LHCN-M2 (cell line): ENCODE data around the gene IFNL4. TPM values are rescaled to one million over a fixed set of nuclear protein-coding genes. Genes with fewer than 3 reads are reported as not detected.
"Not testable (repeated sequence)": the region's sequence is repeated elsewhere in the genome, so short reads cannot be mapped to it uniquely, and the experiment has no call there.

Experiments used
- DNase-seq: peaks from one replicate; pipeline ENCODE4 v3.0.0-alpha.2; 2012; ENCODE audit warnings: low read depth
- polyA plus RNA-seq: library from polyadenylated mRNA; unstranded; fragments of >200 nt; gene quantifications from one replicate; pipeline ENCODE4 v1.2.1, GENCODE V29; 2012; ENCODE audit warnings: missing spikeins
- total RNA-seq: library from RNA; depleted of rRNA; stranded (reverse); fragments of >200 nt; gene quantifications from 2 replicates; pipeline ENCODE4 v1.2.3, GENCODE V29; 2014; rRNA removed

Gene IFNL4
- total RNA-seq = not detected in 2 replicates
- not detected for polyA plus RNA-seq

DNA sequence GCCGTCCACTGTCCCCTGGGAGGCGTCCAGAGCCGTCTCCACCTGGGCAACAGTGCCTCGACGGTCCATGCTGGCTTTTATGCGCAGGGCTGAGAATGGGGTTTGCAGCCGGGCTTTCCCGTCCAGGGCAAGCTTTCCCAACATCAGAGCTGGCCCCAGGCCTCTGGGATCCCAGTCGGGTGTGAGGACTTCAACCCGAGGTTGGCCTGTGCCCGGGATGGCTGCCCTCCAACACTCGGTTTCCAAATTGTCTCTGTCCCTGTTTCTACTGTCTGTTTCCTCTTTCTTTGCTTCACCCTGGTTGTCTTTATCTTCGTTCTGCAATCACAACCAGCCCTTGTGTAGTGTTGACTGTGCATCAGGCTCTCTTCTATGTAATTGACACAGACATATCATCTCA lies at the start of gene IFNL4:
IFNL4 (minus strand) TSS at position 51 of the 400 bp plus-strand sequence.
- no peak for DNase-seq

DNA sequence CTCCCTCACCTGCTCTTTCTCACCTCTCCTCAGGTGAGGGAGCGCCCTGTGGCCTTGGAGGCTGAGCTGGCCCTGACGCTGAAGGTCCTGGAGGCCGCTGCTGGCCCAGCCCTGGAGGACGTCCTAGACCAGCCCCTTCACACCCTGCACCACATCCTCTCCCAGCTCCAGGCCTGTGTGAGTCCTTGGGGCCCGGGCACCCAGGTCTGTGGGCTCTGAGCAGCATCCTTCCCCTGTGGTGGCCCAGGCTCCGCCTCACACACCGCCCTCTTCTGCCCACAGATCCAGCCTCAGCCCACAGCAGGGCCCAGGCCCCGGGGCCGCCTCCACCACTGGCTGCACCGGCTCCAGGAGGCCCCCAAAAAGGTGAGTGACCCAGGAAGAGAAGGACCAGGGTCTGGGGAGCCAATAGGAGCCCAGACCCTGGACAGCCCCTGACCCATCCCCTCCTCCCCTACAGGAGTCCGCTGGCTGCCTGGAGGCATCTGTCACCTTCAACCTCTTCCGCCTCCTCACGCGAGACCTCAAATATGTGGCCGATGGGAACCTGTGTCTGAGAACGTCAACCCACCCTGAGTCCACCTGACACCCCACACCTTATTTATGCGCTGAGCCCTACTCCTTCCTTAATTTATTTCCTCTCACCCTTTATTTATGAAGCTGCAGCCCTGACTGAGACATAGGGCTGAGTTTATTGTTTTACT lies 49.4 kb upstream of the IFNL4 start:
- no peak for DNase-seq

DNA sequence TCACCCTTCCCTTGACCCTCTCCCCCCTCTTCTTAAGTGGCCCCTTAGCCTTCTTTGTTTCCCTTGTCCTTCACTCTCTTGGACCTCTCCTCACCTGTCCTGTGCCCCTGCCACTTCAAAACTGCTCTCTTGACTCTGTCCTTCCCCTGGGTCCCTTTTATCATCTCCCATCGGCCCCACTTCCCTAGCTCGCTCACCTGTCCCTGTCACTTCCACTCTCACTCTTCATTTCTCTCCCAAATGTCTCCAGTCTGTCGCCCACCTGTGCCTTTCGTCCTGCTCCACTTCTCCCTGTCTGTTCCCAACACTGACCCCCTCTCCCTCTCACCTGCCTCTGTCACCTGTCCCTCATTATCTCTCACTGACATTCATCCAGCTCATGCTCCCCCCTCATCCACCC lies 48.2 kb upstream of the IFNL4 start:
- DNase-seq = no peak

DNA sequence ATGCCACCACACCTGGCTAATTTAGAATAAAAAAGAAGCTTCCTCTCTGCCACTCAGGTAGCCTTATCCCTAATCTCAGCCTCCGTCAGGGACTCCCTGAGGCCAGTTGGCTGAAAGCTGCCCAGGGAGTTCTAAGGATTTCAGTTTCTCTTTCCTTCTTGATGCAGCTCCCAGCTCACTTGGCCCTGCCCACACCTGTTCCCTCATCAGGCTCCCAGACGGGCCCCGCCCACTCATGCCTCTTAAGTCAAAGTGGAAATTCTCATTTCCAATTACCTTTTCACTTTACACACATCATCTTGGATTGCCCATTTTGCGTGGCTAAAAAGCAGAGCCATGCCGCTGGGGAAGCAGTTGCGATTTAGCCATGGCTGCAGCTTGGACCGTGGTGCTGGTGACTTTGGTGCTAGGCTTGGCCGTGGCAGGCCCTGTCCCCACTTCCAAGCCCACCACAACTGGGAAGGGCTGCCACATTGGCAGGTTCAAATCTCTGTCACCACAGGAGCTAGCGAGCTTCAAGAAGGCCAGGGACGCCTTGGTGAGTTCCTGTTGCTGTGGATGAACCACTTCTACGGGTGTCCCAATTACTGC lies 47.5 kb upstream of the IFNL4 start, which contains the start of gene IFNL1:
IFNL1 (plus strand) TSS at position 353 of the 591 bp plus-strand sequence; CDS start at position 368, 15 bp downstream.
- no peak for DNase-seq

DNA sequence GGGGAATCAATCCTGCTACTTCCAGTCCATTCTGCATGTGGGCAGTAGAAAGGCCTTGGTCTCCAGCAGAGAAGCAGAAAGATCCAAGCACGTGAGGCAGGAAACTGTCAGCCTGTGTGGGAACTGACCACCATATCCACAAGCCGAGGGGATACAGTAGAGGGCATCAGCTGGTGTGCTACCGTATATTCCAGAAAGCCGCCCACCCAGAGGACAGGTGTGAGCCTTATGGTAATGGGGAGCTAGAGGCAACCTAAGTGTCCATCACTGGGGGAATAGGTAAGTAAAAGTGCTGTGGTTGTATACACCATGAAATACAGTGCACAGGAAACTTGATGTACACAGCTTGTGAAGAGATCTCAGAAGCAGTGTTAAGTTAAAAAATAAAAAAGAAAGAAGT lies 44.7 kb upstream of the IFNL4 start:
- no peak for DNase-seq

DNA sequence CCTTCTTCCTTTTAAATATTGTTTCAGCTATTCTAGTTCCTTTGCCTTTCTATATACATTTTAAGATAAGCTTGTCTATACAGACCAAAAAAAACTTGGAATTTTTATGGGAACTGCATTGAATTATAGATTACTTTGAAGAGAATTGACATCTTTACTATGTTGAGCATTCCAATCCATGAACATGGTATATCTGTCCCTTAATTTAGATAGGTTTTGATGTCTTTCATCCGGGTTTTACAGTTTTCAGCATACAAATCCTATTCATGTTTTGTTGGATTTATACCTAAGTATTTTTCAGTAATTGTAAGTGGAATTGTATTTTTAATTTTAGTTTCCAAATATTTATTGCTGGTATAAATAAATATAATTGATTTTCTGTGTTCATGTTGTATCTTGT lies 35.4 kb upstream of the IFNL4 start:
- DNase-seq = no peak

DNA sequence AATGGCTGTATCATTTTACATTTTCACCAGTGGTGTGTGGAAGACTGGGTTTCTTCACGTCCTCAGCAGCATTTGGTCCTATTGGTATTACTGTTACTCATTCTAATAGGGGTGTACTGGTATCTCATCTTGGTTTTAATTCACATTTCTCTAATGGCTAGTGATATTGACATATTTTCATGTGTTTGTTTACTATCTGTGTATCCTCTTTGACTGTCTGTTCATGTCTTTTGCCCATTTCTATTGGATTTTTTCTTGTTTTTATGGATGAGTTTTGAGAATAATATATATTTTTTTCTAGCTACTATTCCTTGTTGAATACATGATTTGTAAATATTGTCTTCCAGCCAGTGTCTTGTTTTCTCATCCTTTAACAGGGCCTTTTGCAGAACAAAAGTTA lies 33.4 kb upstream of the IFNL4 start:
- no peak for DNase-seq

DNA sequence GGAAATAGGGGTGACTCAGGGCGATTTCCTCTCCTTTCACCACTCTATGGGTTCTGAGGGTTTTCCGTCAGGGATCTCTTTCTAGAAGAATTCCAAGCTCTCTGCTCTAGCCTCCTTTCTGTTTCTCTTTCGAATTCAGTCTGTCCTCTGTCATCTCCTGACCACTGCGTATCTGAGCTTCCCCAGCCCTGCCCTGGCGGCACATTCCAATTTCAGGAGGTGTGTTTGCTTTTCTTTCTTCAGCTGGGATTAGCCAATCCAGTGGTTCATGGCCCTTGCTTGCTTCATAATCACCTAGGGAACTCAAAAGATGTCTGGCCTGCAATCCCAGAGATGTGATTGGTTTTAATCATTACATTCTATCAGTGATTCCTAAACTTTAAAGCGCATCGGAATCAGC lies 28.9 kb upstream of the IFNL4 start:
- no peak for DNase-seq

DNA sequence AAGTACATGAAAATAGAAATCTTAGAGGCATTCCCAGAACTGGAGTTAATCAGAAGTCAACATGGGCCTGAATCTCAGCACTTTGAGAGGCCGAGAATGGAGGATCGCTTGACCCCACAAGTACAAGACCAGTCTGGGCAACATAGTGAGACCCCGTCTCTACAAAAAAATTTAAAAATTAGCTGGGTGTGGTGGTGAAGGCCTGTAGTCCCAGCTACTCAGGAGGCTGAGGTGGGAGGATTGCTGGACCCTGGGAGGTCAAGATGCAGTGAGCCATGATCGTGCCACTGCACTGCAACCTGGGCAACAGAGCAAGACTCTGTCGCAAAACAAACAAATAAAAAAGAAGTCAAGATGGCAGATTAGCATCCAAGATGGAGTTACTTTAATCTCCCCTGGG lies 28.1 kb upstream of the IFNL4 start:
- DNase-seq = no peak

DNA sequence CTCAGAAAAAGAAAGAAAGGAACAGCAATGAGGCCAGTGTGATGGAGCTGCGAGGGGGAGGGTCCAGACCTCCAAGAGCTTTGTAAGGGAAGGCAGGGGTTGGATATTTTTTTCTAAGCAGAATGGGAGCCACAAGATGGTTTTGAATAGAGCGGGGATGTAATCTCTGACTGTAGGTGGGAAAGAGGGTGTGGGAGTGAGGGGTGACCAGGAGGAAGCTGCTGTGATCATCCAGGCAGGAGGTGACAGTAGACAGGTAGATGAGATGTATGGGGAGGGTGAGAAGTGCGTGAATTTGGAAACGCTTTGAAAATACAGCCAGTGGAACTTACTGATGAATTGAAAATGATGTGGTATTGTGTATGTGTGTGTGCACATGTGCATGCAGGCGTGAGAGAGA lies 26.9 kb upstream of the IFNL4 start:
- DNase-seq = no peak

DNA sequence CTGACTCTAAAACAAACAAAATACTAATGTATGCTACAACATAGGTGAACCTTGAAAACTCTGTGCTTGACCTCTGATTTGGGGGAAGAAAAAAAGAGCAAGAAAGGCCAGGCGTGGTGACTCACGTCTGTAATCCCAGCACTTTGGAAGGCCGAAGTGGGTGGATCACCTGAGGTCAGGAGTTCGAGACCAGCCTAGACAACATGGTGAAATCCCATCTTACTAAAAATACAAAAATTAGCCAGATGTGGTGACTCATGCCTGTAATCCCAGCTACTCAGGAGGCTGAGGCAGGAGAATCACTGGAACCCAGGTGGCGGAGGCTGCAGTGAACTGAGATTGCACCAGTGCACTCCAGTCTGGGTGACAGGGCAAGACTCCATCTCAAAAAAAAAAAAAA lies 25.2 kb upstream of the IFNL4 start:
- DNase-seq = not testable (repeated sequence)

DNA sequence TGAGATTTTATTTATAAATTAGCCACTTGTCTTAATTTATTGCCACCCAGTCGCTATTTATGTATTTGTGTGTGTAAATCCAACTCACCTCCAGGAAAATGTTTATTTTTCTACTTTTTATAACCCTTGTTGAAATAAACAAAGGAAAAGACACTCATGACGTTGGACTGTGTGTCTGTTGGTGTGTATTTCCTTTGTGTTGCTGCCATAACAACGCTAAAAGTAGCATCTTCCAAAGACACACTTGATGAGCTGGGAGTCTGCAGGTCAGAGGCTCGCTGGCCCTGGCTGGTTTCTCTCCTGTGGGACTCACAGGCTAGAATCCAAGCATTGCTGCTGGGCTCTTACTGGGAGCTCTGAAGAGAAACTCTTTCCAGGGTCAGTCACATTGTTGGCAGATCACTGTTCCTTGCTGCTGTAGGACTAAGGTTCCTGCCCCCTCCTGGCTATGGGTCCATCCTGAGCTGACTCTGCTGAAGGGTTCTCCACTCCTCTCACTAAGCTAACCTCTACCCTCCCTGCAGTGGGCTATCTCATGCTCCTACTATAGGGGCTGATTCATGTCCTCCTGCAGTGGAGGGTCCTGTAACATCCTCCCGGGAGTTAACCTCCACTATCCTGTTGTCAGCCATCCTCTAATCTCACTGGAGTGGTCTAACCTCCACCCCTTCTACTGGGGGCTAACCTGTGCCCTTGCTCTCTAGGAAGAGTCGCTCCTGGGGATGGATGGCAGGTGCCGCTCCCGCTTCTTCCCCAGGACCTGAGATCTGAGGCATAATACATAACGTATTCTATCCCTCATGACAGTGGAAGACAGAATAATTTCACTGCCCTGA lies 21.6 kb upstream of the IFNL4 start:
- no peak for DNase-seq

DNA sequence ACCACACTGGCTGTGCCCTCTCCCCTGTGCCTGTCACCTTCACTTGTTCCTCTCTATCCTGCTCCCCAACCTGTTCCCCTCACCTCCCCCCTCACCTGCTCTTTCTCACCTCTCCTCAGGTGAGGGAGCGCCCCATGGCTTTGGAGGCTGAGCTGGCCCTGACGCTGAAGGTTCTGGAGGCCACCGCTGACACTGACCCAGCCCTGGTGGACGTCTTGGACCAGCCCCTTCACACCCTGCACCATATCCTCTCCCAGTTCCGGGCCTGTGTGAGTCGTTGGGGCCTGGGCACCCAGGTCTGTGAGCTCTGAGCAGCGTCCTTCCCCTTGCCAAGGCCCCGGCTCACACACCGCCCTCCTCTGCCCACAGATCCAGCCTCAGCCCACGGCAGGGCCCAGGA lies 20.7 kb upstream of the IFNL4 start:
- not testable (repeated sequence) for DNase-seq

DNA sequence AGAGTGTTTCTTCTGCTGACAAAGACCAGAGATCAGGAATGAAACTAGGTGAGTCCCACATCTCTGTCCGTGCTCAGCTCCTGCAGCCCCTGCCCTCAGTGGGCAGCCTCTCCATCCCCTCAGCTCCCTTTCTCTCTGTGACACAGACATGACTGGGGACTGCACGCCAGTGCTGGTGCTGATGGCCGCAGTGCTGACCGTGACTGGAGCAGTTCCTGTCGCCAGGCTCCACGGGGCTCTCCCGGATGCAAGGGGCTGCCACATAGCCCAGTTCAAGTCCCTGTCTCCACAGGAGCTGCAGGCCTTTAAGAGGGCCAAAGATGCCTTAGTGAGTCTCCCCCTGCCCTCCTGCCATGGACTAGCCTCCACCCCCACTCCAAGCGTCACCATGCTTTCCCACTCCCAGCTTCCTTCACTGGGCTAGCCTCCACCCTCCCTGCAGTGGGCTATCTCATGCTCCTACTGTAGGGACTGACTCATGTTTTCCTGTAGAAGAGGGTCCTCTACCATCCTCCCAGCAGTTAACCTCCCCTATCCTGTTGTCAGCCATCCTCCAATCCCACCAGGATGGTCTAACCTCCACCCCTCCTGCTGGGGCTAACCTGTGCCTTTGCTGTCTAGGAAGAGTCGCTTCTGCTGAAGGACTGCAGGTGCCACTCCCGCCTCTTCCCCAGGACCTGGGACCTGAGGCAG lies 20.0 kb upstream of the IFNL4 start:
- not testable (repeated sequence) for DNase-seq

DNA sequence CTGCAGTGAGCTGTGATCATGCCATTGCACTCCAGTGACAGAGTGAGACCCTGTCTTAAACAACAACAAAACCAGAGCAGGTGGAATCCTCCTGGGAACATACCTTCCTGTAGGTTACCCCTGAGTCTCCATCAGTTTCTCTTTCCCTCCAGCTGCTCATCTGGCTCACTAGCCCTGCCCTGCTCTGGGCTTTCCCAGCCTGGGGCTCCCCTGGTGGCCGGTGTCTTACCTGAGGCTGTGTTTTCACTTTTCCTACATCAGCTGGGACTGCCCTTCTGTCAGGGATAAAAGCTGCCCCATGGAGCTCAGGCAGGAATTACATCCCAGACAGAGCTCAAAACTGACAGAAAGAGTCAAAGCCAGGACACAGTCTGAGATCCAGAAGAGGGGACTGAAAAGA lies 19.4 kb upstream of the IFNL4 start, which contains the start of gene IFNL2:
IFNL2 (plus strand) TSS at position 312 of the 400 bp plus-strand sequence. CDS start 173 bp downstream, outside the sequence.
- DNase-seq = not testable (repeated sequence)

DNA sequence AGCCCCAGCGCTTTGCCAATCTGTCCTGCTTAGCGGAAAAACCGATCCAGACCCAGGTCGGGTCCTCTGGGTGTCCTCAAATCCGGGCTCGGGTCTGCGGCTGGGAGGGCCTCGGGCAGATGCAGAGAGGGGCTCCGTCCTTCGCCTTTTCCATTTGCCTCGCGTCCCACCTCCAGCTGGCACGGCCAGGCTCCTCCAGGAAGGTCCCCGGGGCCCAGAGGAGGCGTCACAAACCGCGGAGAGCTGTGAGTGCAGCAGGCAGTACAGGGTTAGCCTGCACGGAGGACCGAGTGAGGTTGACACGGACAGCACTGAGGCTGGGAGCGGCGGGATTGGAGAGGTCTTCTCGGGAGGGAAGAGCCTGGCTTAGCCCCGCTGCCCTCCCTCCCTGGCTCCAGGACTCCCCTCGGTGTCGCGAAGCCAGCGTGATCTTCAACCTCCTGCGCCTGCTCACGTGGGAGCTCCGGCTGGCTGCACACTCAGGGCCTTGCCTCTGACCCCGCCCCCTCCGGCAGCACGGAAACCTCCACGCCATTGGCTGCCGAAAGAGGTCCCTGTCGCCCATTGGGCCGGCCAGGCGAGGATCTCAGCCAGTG lies 16.8 kb upstream of the IFNL4 start:
- no peak for DNase-seq

DNA sequence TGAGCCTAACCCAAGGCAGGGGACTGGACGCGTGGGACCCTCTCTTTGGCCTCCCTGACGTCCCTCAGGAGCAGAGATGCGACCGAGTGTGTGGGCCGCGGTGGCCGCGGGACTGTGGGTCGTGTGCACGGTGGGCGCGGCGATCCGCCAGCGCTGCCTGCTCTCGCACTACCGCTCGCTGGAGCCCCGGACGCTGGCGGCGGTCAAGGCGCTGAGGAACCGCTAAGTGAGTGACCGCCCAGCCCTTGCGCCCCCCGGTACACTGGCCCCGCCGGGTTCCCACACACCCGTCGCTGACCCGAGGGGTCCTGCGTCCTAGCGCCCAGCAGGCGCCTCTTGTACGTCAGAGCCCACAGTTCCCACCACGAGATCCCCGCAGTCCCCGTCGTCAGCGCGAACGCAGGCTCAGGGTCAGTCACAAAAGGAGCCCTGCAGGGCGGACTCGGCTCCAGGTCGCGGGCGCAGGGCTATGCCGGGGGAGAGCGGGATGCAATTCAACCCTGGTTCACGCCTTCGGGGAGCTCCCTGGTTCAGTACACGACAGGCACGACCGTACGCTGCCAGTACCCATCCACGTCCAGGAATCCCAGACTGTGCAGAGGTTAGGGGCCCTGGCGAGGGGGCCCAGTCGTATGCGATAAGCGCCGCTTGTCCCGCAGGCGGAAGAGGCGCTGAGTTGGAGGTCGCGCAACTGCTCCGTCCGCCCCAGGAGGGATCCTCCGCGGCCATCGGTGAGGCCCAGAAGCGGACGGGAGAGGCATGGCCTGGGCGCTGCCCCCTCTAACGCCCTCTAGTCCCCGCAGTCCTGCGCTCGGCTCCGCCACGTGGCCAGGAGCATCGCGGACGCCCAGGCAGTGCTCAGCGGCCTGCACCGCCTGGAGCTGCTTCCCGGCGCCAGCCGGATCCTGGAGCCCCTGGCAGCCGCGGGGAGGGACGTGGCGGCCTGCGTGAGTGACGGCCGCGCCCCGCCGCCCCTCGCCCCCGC lies 15.9 kb upstream of the IFNL4 start:
- DNase-seq = no peak

DNA sequence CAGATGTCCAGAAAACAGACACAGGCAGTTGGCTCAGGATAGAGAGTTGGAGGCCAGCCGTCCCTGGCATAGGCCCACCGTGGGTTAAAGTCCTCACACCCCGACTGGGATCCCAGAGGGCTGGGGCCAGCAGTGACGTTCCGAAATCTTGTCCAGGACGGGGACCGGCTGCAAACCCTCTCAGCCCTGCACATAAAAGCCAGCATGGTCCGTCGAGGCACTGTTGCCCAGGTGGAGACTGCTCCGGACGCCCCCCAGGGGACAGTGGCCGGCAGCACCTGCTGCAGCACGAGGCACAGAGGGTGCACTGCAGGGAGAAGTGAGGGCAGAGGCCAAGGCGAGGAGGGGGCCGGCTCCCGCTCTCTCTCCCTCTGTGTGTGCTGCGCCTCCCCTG lies 15.3 kb upstream of the IFNL4 start:
- no peak for DNase-seq

DNA sequence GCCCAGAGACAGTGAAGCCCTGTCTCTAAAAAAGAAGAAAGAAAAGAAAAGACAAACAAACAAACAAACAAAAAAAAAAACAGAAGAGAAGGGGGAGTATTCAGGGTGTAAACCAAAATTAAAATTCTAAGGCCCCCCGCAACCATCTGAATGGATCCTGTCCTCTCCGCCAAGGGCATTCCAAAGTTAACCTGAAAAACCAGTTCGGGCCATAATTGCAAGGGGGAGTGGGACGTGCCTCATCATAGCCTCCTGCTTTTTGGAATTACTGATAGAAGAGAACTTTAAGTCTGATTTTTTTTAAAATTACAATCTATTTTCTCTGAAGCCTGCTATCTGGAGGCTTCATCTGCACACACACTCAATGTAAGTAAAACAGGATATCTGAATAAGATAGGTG lies 13.8 kb upstream of the IFNL4 start:
- no peak for DNase-seq

DNA sequence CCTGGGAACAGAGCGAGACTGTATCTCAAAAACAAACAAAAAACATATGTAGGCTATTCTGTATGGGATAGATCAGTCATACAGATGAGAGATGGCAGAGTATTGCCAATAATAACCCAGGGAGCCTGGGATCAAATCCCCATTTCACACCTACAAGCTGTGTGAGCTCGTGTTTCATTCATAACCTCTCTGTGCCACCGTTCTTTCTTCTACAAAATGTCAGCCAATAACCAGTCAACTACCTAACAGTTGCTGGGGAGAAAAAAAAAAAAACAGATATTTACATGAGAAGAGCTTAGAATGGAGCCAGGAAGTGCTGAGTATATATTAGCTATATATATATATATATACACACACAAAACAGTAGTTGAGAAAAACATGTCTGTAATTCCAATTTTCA lies 13.0 kb upstream of the IFNL4 start:
- no peak for DNase-seq
